ENCODE results near the gene HSF4.

GRCh38 chr16:67169011-67169451, 4.5 kb downstream of the HSF4 start:
- no peak for TF ChIP-seq CTCF (conservative IDR thresholded peaks at IDR 0.05; ENCODE audit: low read depth, low read length)
- TF ChIP-seq EZH2 (IDR thresholded peaks at IDR 0.05; ENCODE audit: borderline replicate concordance, low read depth, low read length, poor library complexity, severe bottlenecking) = no peak

Measured in A673 (cell line).